Activated B cell treated with CpG ODN at 0.5 μM for 24 hours (primary cell): ENCODE data around the gene KCNQ1. TPM values are rescaled to one million over a fixed set of nuclear protein-coding genes. Genes with fewer than 3 reads are reported as not detected.

ENCODE experiments used
- ATAC-seq: fragments of 200-7000 bp; cut with Tn5 transposase; one replicate; pipeline ENCODE4 v1.10.0; 2021; ENCODE audit warnings: low read depth, mild to moderate bottlenecking, moderate library complexity
- CTCF ChIA-PET: fragments of 350-600 bp; sonication (Branson Sonifier 250); formaldehyde crosslinking; loops from one replicate; lab custom pipeline; 2021; ENCODE audit warnings: antibody characterized with exemption; lab: Charles Lee
- POLR2A ChIA-PET: fragments of 350-600 bp; sonication (Branson Sonifier 250); formaldehyde crosslinking; loops from one replicate; lab custom pipeline; 2021; ENCODE audit warnings: antibody characterized with exemption; lab: Charles Lee
- DNase-seq: peaks from one replicate; pipeline ENCODE4 v3.0.0; 2022
- H3K27ac Mint-ChIP-seq: one replicate; pipeline ENCODE4 v1.8.0; 2020; ENCODE audit warnings: mixed read lengths
- H3K27me3 Mint-ChIP-seq: one replicate; pipeline ENCODE4 v1.8.0; 2021; ENCODE audit warnings: mixed read lengths
- H3K36me3 Mint-ChIP-seq: one replicate; pipeline ENCODE4 v1.8.0; 2021; ENCODE audit warnings: low read depth, mixed read lengths
- H3K4me1 Mint-ChIP-seq: one replicate; pipeline ENCODE4 v1.8.0; 2021; ENCODE audit warnings: mixed read lengths
- H3K4me3 Mint-ChIP-seq: one replicate; pipeline ENCODE4 v1.8.0; 2020; ENCODE audit warnings: mild to moderate bottlenecking, mixed read lengths
- H3K9me3 Mint-ChIP-seq: one replicate; pipeline ENCODE4 v1.8.0; 2020; ENCODE audit warnings: mixed read lengths
- intact Hi-C: fragments of 100-400 bp; cut with micrococcal nuclease; formaldehyde crosslinking; loops from one replicate; pipeline ENCODE4 v1.15.1; 2024
- total RNA-seq: library from RNA; stranded (reverse); gene quantifications from 2 replicates; pipeline ENCODE4 v1.2.3, GENCODE V29; 2022
- TF ChIP-seq, protein P1 (sequence below): fragments of 200-600 bp; IDR thresholded peaks from one replicate; pipeline ENCODE4 v1.8.0; 2022; ENCODE audit warnings: antibody characterized with exemption, mild to moderate bottlenecking

KCNQ1 gene
- total RNA-seq, 1 donor from 2014 or later = 6.5 TPM

DNA sequence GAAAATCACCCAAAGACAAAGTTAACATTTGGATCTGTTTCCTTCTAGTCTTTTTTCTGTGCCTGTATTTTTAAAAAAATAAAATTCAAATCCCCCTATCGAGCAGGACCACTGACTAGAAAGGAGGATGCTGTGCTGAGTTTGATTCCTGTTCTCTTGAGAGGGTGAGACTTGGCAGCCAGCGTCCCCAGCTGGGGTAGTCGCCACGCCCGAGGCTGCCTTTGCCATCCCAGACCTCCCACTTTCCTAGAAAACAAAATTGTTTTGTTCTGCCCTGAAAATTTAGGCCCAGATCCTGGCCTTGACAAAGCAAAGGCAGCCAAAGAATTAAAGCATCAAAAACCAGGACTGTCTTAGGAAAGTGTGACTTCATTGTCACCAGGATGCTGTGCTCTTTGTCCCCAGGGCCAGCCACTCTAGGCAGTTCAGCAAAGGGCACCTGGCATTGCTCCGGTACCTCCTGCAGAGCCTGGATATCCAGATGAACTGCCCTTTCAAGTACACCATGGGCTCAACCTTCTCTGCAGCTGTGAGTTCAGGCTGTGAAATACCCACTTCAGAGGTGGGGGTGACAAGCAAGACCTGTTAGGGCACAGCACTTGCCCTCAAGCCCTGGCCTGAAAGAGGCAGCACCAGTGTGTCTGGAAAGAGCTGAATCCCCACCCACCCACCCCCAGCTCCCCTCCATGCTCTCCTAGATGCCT lies 210.4 kb downstream of the KCNQ1 start:
- ChIA-PET POLR2A (no interaction called here), CTCF (no interaction called here)
- no peak overlapping the region for H3K27ac Mint-ChIP-seq
- intact Hi-C loops = no loop called here
- peaks cover 56% of the 10 kb centered on the region for H3K36me3 Mint-ChIP-seq
- no peak for ATAC-seq
- no peak overlapping the region for H3K4me3 Mint-ChIP-seq
- TF ChIP-seq, protein P1, sequence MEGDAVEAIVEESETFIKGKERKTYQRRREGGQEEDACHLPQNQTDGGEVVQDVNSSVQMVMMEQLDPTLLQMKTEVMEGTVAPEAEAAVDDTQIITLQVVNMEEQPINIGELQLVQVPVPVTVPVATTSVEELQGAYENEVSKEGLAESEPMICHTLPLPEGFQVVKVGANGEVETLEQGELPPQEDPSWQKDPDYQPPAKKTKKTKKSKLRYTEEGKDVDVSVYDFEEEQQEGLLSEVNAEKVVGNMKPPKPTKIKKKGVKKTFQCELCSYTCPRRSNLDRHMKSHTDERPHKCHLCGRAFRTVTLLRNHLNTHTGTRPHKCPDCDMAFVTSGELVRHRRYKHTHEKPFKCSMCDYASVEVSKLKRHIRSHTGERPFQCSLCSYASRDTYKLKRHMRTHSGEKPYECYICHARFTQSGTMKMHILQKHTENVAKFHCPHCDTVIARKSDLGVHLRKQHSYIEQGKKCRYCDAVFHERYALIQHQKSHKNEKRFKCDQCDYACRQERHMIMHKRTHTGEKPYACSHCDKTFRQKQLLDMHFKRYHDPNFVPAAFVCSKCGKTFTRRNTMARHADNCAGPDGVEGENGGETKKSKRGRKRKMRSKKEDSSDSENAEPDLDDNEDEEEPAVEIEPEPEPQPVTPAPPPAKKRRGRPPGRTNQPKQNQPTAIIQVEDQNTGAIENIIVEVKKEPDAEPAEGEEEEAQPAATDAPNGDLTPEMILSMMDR = no peak
- no peak for DNase-seq
- H3K4me1 Mint-ChIP-seq = no peaks in the 10 kb centered on the region
- no peaks in the 10 kb centered on the region for H3K27me3 Mint-ChIP-seq
- H3K9me3 Mint-ChIP-seq = peaks cover 6% of the 10 kb centered on the region

DNA sequence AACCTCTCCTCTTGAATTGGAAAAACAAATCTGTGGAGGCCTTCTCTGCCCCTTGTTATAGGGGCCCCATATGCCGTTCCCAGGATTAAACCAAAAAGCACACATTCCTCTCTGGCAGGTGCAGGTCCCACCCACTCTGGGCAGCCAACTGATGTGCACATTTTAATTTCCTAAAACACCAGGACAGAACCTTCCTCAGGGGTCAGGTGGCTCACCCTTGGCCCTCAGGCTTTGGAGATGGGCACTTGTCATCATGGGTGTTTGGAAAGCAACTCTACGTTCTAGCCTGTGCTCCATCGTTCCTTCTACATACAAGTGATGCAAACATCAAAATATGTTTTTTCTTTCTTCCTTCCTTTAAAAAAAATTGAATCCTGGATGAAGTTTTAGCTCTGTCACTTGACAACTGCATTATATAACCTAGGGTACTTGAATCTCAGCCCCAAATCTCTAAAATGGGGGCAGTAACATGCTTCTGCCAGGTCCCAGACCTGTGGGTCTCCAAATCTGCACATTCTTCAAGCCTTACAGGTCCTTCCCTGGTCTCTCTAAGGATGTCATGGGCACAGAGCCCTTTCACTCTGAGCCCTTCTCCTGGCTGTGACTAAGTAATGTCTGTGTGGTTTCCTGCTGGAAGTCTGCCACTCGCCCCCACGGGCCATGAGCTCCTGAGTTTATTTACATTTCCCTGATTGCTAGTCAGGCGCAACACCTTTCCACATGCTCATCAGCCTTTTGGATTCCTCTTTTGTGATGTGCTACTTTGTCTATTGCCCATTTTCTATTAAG lies 211.2 kb downstream of the KCNQ1 start:
- H3K36me3 Mint-ChIP-seq = peaks cover 55% of the 10 kb centered on the region
- ATAC-seq (no peak), DNase-seq (no peak)
- H3K27ac Mint-ChIP-seq = no peak overlapping the region
- H3K27me3 Mint-ChIP-seq = no peaks in the 10 kb centered on the region
- H3K9me3 Mint-ChIP-seq = peaks cover 4% of the 10 kb centered on the region
- TF ChIP-seq, protein P1 = no peak
- no peak overlapping the region for H3K4me3 Mint-ChIP-seq
- intact Hi-C loops = no loop called here
- H3K4me1 Mint-ChIP-seq = no peaks in the 10 kb centered on the region
- ChIA-PET POLR2A (no interaction called here), CTCF (no interaction called here)

DNA sequence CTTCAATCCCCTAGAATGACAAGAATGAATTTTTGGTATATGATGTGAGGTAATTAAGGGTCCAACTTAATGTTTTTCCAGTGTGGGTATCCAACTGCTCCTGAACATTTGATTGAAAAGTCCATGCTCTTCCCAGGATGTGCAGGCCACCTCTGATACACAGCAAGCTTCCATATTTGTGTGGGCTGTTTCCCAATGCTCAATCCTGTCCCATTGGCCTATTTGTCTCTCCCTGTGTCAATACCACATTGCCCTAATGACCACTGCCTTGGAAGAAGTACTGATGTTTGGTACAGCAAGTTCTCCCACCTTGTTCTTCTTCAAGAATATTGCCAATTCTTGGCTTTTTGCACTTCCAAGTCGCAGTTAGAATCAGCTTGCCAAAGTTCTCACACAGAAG lies 212.1 kb downstream of the KCNQ1 start:
- DNase-seq (no peak), ATAC-seq (no peak)
- no peaks in the 10 kb centered on the region for H3K27me3 Mint-ChIP-seq
- TF ChIP-seq, protein P1 = no peak
- ChIA-PET CTCF (no interaction called here), POLR2A (no interaction called here)
- no peaks in the 10 kb centered on the region for H3K4me1 Mint-ChIP-seq
- no peak overlapping the region for H3K27ac Mint-ChIP-seq
- intact Hi-C loops = no loop called here
- H3K9me3 Mint-ChIP-seq = peaks cover 4% of the 10 kb centered on the region
- peaks cover 57% of the 10 kb centered on the region for H3K36me3 Mint-ChIP-seq
- H3K4me3 Mint-ChIP-seq = no peak overlapping the region

DNA sequence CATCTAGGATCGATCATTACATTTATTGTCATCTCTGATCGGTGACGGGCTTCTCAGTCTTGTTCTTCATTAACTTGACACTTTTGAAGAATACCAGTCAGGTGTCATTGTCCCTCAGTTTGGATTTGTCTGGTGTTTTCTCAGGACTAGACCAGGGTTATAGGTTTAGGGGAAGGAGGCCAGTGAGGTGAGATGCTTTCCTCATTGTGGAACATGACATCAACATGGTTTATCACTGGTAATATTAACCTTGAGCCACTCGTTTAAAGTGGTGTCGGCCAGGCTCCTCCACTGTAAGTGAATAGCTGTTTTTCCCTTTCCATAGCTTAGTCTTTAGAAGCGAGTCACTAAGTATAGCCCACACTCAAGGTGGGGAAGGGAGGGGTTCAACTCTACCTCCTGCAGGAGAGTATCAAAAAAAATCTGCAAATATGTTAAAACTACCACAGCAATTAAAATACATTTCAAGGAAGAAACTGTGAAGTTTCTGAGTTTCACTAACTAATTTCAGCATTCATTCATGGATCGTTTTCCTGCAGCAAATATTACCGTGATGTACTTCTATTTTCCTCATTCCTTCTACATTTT lies 213.0 kb downstream of the KCNQ1 start:
- Mint-ChIP-seq H3K27ac (no peak overlapping the region), H3K36me3 (peaks cover 59% of the 10 kb centered on the region), H3K9me3 (peaks cover 4% of the 10 kb centered on the region), H3K27me3 (no peaks in the 10 kb centered on the region), H3K4me3 (no peak overlapping the region), H3K4me1 (no peaks in the 10 kb centered on the region)
- DNase-seq = no peak
- POLR2A ChIA-PET = no interaction called here
- TF ChIP-seq, protein P1 = no peak
- ATAC-seq = no peak
- CTCF ChIA-PET = no interaction called here
- intact Hi-C loops = no loop called here

DNA sequence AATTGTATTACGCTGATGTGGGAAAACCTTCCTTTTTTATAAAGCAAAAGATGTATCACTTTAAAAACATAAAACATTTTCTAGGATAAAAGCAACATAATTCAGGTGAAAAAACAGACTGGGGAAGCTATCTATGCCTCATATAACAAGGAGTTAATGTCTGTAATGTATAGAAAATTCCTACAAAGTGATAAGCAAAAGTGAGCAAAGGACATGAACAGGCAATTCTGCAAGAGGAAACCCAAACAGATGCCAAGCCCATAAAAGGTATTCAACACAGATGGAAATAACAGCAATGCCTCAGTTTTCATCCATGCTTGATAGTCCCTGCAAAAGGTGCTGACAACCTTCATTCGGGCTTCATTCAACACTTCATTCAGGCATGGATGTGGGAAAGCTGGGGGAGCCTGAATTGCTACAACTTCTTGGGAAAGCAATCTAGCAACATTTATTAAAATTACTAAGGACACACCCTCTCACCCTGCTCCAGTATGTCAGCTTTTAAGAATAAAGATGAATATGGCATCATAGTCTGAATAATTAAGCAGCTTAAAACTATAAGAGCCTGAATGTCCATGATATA lies 215.6 kb downstream of the KCNQ1 start:
- TF ChIP-seq, protein P1 = no peak
- POLR2A ChIA-PET = no interaction called here
- ATAC-seq = no peak
- Mint-ChIP-seq H3K36me3 (peaks cover 56% of the 10 kb centered on the region), H3K9me3 (peaks cover 4% of the 10 kb centered on the region), H3K4me3 (no peak overlapping the region), H3K27ac (no peak overlapping the region), H3K27me3 (no peaks in the 10 kb centered on the region), H3K4me1 (no peaks in the 10 kb centered on the region)
- DNase-seq = no peak
- intact Hi-C loops = no loop called here
- CTCF ChIA-PET = no interaction called here
